ENCODE data around the gene STK31.
"Not testable (repeated sequence)": the region's sequence is repeated elsewhere in the genome, so short reads cannot be mapped to it uniquely, and the experiment has no call there.

Gene STK31

DNA sequence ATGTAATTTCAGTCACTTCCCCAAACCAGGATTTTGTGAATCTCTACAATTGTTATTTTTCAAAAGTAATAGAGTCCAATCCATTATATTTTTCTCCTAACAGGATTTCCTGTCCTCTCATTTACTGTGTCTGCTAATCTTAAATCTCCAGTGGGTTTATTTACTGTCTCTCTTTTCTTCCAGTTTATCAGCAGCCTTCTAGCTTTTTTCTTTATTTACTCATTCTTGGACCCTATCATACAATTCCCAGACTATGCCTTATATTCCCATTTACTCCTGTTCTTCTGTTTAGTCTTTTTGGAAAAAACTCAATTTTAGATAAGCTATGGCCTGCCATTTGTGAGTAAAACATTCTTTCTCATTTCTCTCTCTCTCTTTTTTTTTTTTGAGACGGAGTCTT lies 94.7 kb downstream of the STK31 start:
- DNase-seq, result no peak

- DNase-seq, result no peak
These were observed 98.4 kb downstream of the STK31 start for GRCh38 chr7:23808421-23808820.

- no peak for DNase-seq
These were observed 100.1 kb downstream of the STK31 start for GRCh38 chr7:23810099-23810498.

DNA sequence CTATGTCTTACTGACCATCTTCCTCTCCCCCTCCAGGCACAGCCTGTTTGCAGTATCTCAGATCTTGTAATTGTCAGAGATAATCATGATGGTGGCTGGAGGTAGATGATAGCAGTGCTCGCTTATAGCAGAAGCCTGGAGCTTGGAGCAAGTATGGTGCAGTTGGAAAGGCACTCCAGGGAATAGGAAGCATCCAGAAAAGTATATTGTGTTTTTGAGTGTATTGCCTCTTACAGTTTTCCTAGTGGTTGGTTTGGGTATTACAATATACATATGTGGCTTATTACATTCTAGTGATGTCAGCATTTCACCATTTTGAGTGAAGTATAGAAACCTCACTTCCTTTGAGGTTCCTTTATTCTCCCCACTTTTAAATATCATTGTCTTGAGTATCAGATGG lies 101.5 kb downstream of the STK31 start:
- DNase-seq, result no peak

GRCh38 chr7:23828125-23828524 lies 118.1 kb downstream of the STK31 start:
- not testable (repeated sequence) for DNase-seq

DNA sequence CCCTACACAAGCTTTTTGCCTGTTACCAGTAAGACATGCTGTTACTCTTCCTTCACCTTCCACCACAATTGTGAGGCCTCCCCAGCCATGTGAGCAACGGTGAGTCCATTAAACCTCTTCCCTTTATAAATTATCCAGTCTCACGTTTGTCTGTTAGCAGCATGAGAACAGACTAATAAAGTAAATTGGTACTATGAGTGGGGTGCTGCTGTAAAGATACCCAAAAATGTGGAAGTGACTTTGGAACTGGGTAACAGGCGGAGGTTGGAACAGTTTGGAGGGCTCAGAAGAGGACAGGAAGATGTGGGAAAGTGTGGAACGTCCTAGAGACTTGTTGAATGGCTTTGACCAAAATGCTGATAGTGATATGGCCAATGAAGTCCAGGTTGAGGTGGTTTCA lies 122.7 kb downstream of the STK31 start:
- not testable (repeated sequence) for DNase-seq

DNA sequence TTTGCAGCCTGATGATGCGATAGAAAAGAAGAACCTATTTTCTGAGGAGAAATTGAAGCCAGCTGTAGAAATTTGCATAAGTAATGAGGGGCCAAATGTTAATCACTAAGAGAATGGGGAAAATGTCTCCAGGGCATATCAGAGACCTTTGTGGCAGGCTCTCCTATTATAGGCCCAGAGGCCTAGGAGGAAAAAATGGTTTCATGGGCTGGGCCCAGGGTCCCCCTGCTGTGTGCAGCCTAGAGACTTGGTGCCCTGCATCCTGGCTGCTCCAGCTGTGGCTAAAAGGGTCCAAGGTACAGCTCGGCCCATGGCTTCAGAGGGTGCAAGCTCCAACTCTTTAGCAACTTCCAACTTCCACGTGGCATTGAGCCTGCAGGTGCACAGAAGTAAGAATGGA lies 123.4 kb downstream of the STK31 start:
- DNase-seq, result no peak

- not testable (repeated sequence) for DNase-seq
These were observed 134.8 kb downstream of the STK31 start for GRCh38 chr7:23844837-23845236.

GRCh38 chr7:23852135-23852534 lies 142.1 kb downstream of the STK31 start:
- DNase-seq, result no peak

DNA sequence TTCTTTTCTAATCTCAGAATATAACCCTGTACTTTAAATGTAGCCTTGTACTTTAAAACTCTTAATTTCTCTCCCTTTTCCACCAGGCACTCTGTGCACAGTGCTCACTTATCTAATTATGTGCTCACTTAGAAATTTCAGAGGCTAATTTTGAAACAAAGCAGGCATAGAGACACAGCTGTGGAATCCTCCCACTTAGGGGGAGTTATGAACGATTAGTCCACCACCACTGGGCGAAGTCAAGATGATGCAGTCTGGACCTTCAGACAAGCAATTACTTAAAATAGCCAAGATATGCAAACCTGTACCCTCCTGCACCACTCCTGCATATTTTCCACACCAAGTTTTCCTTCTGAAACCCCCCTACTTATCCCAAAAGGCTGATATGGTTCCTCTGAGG lies 143.0 kb downstream of the STK31 start:
- no peak for DNase-seq

- no peak for DNase-seq
These were observed 153.3 kb downstream of the STK31 start for GRCh38 chr7:23863209-23863787.

DNA sequence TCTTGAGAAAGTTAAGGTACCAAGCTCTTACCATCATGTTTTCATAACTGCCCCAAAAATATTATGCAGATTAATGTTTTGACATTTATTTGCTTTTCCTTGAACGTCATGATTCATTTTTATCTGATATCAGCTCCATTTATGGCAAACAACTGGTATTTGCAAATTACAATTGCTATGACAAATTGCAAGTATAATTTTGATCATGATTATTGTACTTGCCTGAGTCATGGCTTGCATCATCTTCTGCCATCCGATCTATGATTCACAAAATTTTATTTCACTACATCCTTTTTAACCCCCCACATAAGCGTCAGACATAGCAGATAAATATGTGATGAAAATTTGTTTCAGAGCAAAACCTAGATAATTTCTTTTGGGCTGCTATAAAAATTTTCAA lies 155.0 kb downstream of the STK31 start:
- no peak for DNase-seq

- no peak for DNase-seq
These were observed 163.3 kb downstream of the STK31 start for GRCh38 chr7:23873306-23873705.

DNA sequence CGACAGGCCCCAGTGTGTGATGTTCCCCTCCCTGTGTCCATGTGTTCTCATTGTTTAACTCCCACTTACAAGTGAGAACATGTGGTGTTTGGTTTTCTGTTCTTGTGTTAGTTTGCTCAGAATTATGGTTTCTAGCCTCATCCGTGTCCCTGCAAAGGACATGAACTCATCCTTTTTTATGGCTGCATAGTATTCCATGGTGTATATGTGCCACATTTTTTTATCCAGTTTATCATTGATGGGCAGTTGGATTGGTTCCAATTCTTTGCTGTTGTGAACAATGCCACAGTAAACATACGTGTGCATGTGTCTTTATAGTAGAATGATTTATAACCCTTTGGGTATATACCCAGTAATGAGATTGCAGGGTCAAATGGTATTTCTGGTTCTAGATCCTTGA lies 166.5 kb downstream of the STK31 start:
- not testable (repeated sequence) for DNase-seq
